Astrocyte (in vitro differentiated cells and primary cell): Measurements from ENCODE around the gene S100A12. TPM values are rescaled to one million over a fixed set of nuclear protein-coding genes. Genes with fewer than 3 reads are reported as not detected.

Experiments
- DNase-seq: peaks from one replicate; pipeline ENCODE4 v3.0.0-alpha.2; 2010; ENCODE audit warnings: low read depth
- FAIRE-seq: peaks from 2 replicates; lab custom pipeline; 2011; peaks lifted over from hg19 to GRCh38; lab: Jason Lieb, UNC
- H2AFZ ChIP-seq: 2 replicates; pipeline ENCODE4 v1.6.0; 2012; ENCODE audit warnings: low read depth, low read length, inconsistent platforms
- H3K27ac ChIP-seq: 2 replicates; pipeline ENCODE4 v1.5.1; 2011; ENCODE audit warnings: low read depth, low read length, inconsistent platforms
- H3K27me3 ChIP-seq: 2 replicates; pipeline ENCODE4 v1.6.0; 2011; ENCODE audit warnings: low read length, inconsistent platforms; ENCODE audit not compliant: insufficient read depth
- H3K36me3 ChIP-seq: 2 replicates; pipeline ENCODE4 v1.5.1; 2011; ENCODE audit warnings: low read length, inconsistent platforms; ENCODE audit not compliant: insufficient read depth
- H3K4me1 ChIP-seq: 2 replicates; pipeline ENCODE4 v1.5.1; 2011; ENCODE audit warnings: low read length, inconsistent platforms; ENCODE audit not compliant: insufficient read depth
- H3K4me2 ChIP-seq: 2 replicates; pipeline ENCODE4 v1.6.0; 2012; ENCODE audit warnings: low read length, inconsistent platforms
- H3K4me3 ChIP-seq: 2 replicates; pipeline ENCODE4 v1.5.1; 2011; ENCODE audit warnings: low read depth, mild to moderate bottlenecking, low read length, inconsistent platforms; ENCODE audit not compliant: insufficient read depth
- H3K79me2 ChIP-seq: 2 replicates; pipeline ENCODE4 v1.6.0; 2012; ENCODE audit warnings: mild to moderate bottlenecking, low read length, inconsistent platforms; ENCODE audit not compliant: insufficient read depth
- H3K9ac ChIP-seq: 2 replicates; pipeline ENCODE4 v1.6.0; 2012; ENCODE audit warnings: mild to moderate bottlenecking, low read length, inconsistent platforms
- H3K9me3 ChIP-seq: 2 replicates; pipeline ENCODE4 v1.5.1; 2012; ENCODE audit warnings: low read depth, mild to moderate bottlenecking, low read length, inconsistent platforms; ENCODE audit not compliant: insufficient read depth
- H4K20me1 ChIP-seq: 2 replicates; pipeline ENCODE4 v1.6.0; 2012; ENCODE audit warnings: low read length, inconsistent platforms; ENCODE audit not compliant: insufficient read depth
- H3K27ac Mint-ChIP-seq: one replicate; pipeline ENCODE4 v1.8.0; 2021; ENCODE audit warnings: mild to moderate bottlenecking, mixed read lengths; ENCODE audit not compliant: unreplicated experiment
- H3K27me3 Mint-ChIP-seq: one replicate; pipeline ENCODE4 v1.8.0; 2021; ENCODE audit warnings: low read depth, mixed read lengths; ENCODE audit not compliant: unreplicated experiment
- H3K36me3 Mint-ChIP-seq: one replicate; pipeline ENCODE4 v1.8.0; 2021; ENCODE audit warnings: low read depth, mixed read lengths; ENCODE audit not compliant: unreplicated experiment
- H3K4me1 Mint-ChIP-seq: one replicate; pipeline ENCODE4 v1.8.0; 2021; ENCODE audit warnings: low read depth, mixed read lengths; ENCODE audit not compliant: unreplicated experiment
- H3K4me3 Mint-ChIP-seq: one replicate; pipeline ENCODE4 v1.8.0; 2021; ENCODE audit warnings: mild to moderate bottlenecking, moderate library complexity, mixed read lengths; ENCODE audit not compliant: unreplicated experiment
- H3K9me3 Mint-ChIP-seq: one replicate; pipeline ENCODE4 v1.8.0; 2021; ENCODE audit warnings: mild to moderate bottlenecking, mixed read lengths; ENCODE audit not compliant: unreplicated experiment
- EZH2 ChIP-seq: IDR thresholded peaks from 2 replicates; pipeline ENCODE4 v1.6.1; 2012; ENCODE audit warnings: mild to moderate bottlenecking, low read length, inconsistent platforms; ENCODE audit not compliant: insufficient read depth
- total RNA-seq: library from RNA; stranded (reverse); gene quantifications from 2 replicates; pipeline ENCODE4 v1.2.1, GENCODE V29; 2021
- TF ChIP-seq, protein P1 (sequence below): IDR thresholded peaks from 2 replicates; pipeline ENCODE4 v1.5.1; 2011; ENCODE audit warnings: low read depth, mild to moderate bottlenecking, inconsistent platforms, low read length, moderate library complexity; ENCODE audit not compliant: insufficient read depth

The S100A12 gene
- total RNA-seq, 1 donor from 2014 or later, result not detected

DNA sequence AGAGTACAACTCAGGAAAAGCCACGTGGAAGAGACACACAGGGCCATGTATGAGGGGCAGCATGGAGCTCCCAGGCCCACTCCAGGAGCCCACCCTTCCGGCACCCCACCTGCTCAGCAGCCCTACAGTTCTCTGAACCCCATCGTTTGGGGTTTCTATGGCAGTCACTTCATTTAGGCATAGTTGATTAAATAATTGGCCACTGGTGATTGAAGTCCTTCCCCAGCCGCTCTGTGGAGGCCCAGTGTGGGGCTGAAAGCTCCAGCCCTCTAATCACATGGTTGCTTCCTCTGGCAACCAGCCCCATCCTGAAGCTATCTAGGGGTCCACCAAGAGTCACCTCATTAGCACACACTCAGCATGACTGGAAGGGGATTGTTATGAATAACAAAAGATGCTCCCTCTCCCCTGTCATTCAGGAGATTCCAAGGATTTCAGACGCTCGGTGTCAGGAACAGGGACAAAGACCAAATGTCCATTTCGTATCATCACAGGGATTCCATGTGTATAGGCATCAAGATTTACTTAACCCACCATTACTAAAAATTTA, 28.7 kb upstream of the S100A12 start:
- FAIRE-seq (no peak), DNase-seq (no peak)
- Mint-ChIP-seq H3K36me3 (peaks cover 4% of the 10 kb centered on the region), H3K4me1 (no peaks in the 10 kb centered on the region), H3K27me3 (peaks cover 48% of the 10 kb centered on the region), H3K4me3 (no peak overlapping the region), H3K27ac (no peak overlapping the region), H3K9me3 (peaks cover under 1% of the 10 kb centered on the region)
- no peak overlapping the region for H3K27ac ChIP-seq
- H3K79me2 ChIP-seq, result no peaks in the 10 kb centered on the region
- no peak overlapping the region for H3K4me3 ChIP-seq
- H3K27me3 ChIP-seq, result no peaks in the 10 kb centered on the region
- H4K20me1 ChIP-seq, result no peaks in the 10 kb centered on the region
- no peak overlapping the region for H3K9ac ChIP-seq
- no peaks in the 10 kb centered on the region for H3K36me3 ChIP-seq
- no peaks in the 10 kb centered on the region for H3K9me3 ChIP-seq
- no peak overlapping the region for H2AFZ ChIP-seq
- H3K4me1 ChIP-seq, result no peaks in the 10 kb centered on the region
- TF ChIP-seq, protein P1, sequence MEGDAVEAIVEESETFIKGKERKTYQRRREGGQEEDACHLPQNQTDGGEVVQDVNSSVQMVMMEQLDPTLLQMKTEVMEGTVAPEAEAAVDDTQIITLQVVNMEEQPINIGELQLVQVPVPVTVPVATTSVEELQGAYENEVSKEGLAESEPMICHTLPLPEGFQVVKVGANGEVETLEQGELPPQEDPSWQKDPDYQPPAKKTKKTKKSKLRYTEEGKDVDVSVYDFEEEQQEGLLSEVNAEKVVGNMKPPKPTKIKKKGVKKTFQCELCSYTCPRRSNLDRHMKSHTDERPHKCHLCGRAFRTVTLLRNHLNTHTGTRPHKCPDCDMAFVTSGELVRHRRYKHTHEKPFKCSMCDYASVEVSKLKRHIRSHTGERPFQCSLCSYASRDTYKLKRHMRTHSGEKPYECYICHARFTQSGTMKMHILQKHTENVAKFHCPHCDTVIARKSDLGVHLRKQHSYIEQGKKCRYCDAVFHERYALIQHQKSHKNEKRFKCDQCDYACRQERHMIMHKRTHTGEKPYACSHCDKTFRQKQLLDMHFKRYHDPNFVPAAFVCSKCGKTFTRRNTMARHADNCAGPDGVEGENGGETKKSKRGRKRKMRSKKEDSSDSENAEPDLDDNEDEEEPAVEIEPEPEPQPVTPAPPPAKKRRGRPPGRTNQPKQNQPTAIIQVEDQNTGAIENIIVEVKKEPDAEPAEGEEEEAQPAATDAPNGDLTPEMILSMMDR, result no peak
- H3K4me2 ChIP-seq, result no peak overlapping the region

DNA sequence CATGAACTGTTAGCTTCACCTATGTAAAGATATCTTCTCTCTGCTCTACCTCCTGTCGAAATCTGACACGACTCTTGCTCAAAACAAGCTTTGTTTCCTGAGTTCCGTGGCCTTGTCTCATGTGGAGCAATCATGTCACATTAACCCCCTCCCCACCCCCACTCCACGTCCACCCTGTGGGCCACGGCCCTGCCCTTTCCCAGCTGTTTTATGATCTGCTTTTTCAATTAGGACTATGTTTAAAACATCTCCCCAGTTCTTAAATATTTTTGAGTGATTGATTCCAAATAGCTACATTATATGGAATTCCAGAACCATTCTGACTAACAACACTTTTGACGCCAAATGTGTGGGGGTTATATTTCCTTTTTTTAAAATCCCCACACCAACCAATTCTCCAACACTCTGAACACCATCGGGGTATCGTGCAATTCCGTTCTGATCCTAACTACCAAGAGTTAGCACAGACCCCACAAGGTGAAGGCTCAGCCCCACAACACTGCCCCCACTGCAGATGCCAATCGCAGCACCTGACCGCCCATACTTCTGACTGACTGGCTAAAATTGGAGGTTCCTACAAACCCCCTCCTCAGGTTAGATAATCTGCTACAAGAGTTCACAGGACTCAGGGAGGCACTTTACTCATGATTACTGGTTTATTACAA, 28.1 kb upstream of the S100A12 start:
- no peak overlapping the region for H3K9ac ChIP-seq
- no peak overlapping the region for H3K4me3 ChIP-seq
- H3K79me2 ChIP-seq, result no peaks in the 10 kb centered on the region
- H3K4me2 ChIP-seq, result no peak overlapping the region
- no peaks in the 10 kb centered on the region for H4K20me1 ChIP-seq
- Mint-ChIP-seq H3K4me1 (no peaks in the 10 kb centered on the region), H3K36me3 (peaks cover 4% of the 10 kb centered on the region), H3K4me3 (no peak overlapping the region), H3K9me3 (no peaks in the 10 kb centered on the region), H3K27ac (no peak overlapping the region), H3K27me3 (peaks cover 51% of the 10 kb centered on the region)
- FAIRE-seq (no peak), DNase-seq (no peak)
- H3K36me3 ChIP-seq, result no peaks in the 10 kb centered on the region
- H3K27ac ChIP-seq, result no peak overlapping the region
- H3K4me1 ChIP-seq, result no peaks in the 10 kb centered on the region
- no peak overlapping the region for H2AFZ ChIP-seq
- no peak for TF ChIP-seq EZH2
- TF ChIP-seq, protein P1, result no peak
- H3K9me3 ChIP-seq, result no peaks in the 10 kb centered on the region
- H3K27me3 ChIP-seq, result no peaks in the 10 kb centered on the region

DNA sequence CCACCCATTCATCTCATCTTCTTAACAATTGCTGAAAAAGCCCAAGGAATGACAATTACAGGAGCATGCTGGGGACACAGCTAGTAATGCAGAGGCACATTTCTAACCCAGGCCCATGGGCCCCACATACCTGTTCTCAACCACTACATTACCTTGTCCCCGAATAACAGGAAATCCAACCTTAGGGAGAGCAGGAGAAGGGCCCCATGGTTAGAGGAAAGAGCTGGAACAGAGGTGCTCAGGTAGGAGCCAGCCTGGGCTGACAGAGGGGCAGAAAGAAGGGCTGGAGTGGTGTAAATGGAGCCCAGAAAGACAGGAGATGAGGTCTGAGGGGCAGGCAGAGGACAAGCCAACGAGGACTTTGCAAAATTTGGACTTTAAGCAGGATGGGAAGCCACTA, 26.8 kb upstream of the S100A12 start:
- no peak for FAIRE-seq
- Histone ChIP-seq H3K4me1 (no peaks in the 10 kb centered on the region), H3K9me3 (no peaks in the 10 kb centered on the region), H3K27ac (no peak overlapping the region), H3K4me3 (no peak overlapping the region), H3K9ac (no peak overlapping the region), H3K4me2 (no peak overlapping the region), H3K36me3 (no peaks in the 10 kb centered on the region), H3K79me2 (no peaks in the 10 kb centered on the region), H4K20me1 (no peaks in the 10 kb centered on the region), H2AFZ (no peak overlapping the region), H3K27me3 (no peaks in the 10 kb centered on the region)
- Mint-ChIP-seq H3K4me3 (no peak overlapping the region), H3K4me1 (no peaks in the 10 kb centered on the region), H3K27ac (no peak overlapping the region), H3K9me3 (no peaks in the 10 kb centered on the region), H3K36me3 (peaks cover 4% of the 10 kb centered on the region), H3K27me3 (peaks cover 47% of the 10 kb centered on the region)
- no peak for DNase-seq
- TF ChIP-seq, protein P1, result no peak
